GM12865 (cell line): Measurements from ENCODE around the gene CHAF1B.
"Not testable (repeated sequence)": the region's sequence is repeated elsewhere in the genome, so short reads cannot be mapped to it uniquely, and the experiment has no call there.

Source experiments
- DNase-seq: peaks from one replicate; pipeline ENCODE4 v3.0.0; 2010; ENCODE audit warnings: low read depth
- H3K4me3 ChIP-seq: 2 replicates; pipeline ENCODE4 v1.5.1; 2011; ENCODE audit warnings: mild to moderate bottlenecking, low read depth, low read length, control low read depth
- TF ChIP-seq, protein P1 (sequence below): IDR thresholded peaks from 2 replicates; pipeline ENCODE4 v1.5.1; 2011; ENCODE audit warnings: low read length, control low read depth, low read depth, inconsistent platforms; ENCODE audit not compliant: insufficient read depth; ENCODE audit errors: missing control alignments

The CHAF1B gene

DNA sequence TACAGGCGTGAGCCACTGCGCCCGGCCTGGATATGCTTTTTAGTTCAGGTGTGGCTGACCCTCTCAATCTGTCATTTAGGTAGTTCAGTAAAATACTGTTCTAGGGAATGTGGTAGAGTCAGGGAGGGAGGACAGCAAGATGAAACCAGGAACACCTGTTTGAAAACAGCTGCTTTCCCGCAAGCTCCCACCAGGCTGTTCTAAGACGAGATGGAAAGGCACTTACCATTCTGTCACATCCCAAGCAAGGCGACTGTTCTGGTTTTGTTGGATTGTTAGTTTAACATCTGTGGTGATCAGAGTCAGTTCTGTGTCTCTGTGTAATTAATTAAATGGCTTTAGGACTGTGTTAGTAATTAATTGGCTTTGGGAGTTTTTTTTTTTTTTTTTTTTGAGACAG is 2.9 kb downstream of the CHAF1B start:
- H3K4me3 ChIP-seq, result no peak overlapping the region
- TF ChIP-seq, protein P1, sequence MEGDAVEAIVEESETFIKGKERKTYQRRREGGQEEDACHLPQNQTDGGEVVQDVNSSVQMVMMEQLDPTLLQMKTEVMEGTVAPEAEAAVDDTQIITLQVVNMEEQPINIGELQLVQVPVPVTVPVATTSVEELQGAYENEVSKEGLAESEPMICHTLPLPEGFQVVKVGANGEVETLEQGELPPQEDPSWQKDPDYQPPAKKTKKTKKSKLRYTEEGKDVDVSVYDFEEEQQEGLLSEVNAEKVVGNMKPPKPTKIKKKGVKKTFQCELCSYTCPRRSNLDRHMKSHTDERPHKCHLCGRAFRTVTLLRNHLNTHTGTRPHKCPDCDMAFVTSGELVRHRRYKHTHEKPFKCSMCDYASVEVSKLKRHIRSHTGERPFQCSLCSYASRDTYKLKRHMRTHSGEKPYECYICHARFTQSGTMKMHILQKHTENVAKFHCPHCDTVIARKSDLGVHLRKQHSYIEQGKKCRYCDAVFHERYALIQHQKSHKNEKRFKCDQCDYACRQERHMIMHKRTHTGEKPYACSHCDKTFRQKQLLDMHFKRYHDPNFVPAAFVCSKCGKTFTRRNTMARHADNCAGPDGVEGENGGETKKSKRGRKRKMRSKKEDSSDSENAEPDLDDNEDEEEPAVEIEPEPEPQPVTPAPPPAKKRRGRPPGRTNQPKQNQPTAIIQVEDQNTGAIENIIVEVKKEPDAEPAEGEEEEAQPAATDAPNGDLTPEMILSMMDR, result no peak
- DNase-seq, result no peak

DNA sequence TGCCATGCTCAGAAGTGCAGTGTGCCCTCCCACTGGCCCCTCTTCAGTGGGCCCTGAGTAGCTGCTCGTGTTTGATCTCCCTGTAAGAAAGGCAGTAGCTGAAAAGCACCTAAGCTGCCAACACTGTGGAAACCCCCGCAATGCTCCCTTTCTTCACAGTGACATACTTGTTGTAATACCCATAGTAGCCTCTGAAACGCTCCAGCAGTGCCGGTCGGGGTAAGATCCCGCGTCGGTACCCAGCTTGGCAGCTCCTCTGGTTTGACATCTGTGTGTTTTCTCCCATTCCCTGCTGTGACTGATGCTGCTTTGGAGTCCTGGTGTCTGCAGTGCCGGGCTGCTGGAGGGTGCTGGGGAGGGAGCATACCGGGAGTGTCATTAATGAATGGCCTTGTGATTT is 3.6 kb downstream of the CHAF1B start:
- DNase-seq, result peak; percentile 74
- H3K4me3 ChIP-seq, result no peak overlapping the region
- TF ChIP-seq, protein P1, result peak; percentile 17

DNA sequence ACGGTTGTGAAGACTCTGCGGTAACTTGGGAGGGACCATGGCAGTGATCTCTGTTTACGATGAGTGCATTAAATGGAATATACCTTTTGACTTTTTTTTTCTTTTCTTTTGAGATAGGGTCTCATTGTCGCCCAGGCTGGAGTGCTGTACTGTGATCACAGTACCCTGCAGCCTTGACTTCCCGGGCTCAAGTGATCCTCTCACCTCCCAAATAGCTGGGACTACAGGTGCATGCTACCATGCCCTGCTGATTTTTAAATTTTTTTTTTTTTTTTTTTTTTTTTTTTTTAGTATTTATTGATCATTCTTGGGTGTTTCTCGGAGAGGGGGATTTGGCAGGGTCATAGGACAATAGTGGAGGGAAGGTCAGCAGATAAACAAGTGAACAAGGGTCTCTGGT is 6.5 kb downstream of the CHAF1B start:
- not testable (repeated sequence) for DNase-seq, H3K4me3 ChIP-seq

DNA sequence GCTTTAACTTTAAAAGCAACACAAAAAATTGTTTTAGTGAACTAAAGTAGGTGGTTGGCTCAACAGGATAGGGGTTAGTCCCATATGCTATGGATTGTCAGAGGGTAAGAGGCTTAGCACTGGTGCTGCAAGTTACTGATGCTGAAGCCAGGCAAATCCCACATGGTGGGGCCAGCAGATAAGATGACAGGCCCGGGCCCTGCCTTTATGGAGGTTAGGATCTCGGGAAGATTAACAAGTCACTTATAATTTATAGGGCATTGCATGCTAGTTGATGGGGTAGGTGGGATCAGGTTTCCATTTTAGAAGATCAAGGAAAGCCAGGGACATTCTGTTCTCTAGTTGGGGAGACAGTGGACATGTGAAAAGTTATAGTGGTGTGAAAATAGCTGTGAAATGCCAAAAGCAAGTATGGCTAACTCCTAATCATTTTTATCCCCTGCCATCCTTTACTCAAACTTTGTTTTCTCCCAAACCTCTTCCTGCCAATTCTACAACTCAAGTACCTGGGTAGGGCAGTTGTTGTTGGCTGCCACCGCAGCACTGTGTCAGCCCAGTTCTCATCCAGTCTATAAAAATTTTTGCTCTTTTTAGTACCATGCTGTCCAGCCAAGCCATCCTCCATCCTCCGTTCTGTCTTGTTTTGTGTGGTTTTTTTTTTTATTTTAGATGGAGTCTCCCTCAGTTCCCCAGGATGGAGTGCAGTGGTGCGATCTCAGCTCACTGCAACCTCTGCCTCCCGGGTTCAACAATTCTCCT is 10.3 kb downstream of the CHAF1B start:
- TF ChIP-seq, protein P1, result no peak
- DNase-seq, result no peak
- no peak overlapping the region for H3K4me3 ChIP-seq

DNA sequence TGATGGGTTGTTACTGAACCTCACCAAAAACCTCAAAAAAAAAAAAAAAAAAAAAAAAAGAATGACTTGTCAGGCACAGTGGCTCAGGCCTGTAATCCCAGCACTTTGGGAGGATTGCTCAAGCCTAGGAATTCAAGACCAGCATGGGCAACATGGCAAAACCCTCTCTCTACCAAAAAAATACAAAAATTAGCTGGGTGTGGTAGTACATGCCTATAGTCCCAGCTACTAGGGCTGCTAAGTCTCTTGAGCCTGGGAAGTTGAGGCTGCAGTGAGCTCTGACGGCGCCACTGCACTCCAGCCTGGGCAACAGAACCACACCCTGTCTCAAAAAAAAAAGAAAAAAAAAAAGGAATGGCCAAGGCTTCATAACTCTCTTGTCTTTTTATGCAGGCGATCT is 11.1 kb downstream of the CHAF1B start:
- H3K4me3 ChIP-seq, result no peak overlapping the region
- no peak for DNase-seq
- TF ChIP-seq, protein P1, result no peak

DNA sequence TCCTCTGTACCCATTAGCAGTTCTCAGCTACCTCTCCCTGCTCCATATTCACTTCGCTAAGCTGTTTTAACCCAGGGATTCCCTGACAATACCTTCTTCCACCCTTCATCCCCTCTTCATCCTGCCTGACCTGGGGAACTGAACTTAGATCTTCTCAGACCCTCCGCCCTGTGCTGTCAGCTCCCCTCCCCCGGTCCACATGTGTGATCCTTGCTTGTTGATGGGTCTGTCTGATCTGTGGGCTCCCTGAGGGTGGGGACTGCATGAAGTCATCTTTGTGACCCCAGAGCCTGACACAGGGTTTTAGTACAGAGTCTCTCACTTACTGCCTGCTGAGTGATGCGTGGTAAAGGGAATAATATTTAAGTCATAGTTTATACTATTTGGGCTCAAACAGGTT is 11.8 kb downstream of the CHAF1B start:
- TF ChIP-seq, protein P1, result no peak
- H3K4me3 ChIP-seq, result no peak overlapping the region
- DNase-seq, result no peak

DNA sequence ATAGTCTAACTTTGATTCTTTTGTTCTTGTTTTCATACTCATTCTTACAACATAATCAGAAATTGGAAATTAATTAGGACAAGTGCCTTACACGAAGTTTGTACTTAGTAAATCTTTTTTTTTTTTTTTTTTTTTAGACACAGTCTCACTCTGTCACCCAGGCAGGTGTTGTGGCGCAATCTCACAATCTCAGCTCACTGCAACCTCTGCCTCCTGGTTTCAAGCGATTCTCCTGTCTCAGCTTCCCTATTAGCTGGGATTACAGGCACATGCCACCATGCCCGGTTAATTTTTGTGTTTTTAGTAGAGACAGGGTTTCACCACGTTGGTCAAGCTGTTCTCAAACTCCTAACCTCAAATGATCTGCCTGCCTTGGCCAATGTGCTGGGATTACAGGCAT is 12.4 kb downstream of the CHAF1B start:
- no peak for DNase-seq
- H3K4me3 ChIP-seq, result no peak overlapping the region
- TF ChIP-seq, protein P1, result no peak

DNA sequence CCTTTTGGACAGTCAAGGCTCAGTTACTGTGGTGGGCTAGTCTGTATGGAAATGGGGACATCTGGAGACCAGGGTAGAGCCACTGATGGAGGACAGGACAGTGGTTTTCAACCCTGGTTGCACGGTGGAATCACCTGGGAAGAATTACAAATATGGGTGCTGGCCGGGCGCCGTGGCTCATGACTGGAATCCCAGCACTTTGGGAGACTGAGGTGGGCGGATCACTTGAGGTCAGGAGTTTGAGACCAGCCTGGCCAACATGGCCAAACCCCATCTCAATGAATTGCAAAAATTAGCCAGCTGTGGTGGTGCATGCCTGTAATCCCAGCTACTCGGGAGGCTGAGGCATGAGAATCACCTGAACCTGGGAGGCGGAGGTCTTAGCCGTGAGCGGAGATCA is 14.5 kb downstream of the CHAF1B start:
- not testable (repeated sequence) for DNase-seq, H3K4me3 ChIP-seq
